Right ventricle myocardium inferior (tissue), 1 donor: Measurements from ENCODE around the gene GFOD1. TPM values are rescaled to one million over a fixed set of nuclear protein-coding genes. Genes with fewer than 3 reads are reported as not detected.
A peak's percentile ranks its signal among the peaks of the same experiment; 100 is the strongest.

Experiments used
- ATAC-seq: fragments of 200-7000 bp; cut with Tn5 transposase; one replicate; pipeline ENCODE4 v1.9.1; 2020; ENCODE audit warnings: mild to moderate bottlenecking, moderate library complexity
- DNase-seq: peaks from one replicate; pipeline ENCODE4 v3.0.0; 2021; ENCODE audit errors: missing footprints
- intact Hi-C: fragments of 100-400 bp; cut with DNase I; formaldehyde crosslinking; loops from one replicate; pipeline ENCODE4 v1.11.0; 2022
- total RNA-seq: library from RNA; stranded (reverse); fragmentation: NEBNext Ultra II Directional; extraction: Animal tissue kit (Norgen Biotek cat#: 25700); gene quantifications from one replicate; pipeline ENCODE4 v1.2.1, GENCODE V29; 2021
- donor health status: DM: no; HTN: yes; CAD: no; lungs with severe emphysema.

Gene GFOD1
- total RNA-seq, 1 donor from 2014 or later: 38.8 TPM

- ATAC-seq (no peak), DNase-seq (no peak)
- intact Hi-C loops: no loop called here
Observed at GRCh38 chr6:13491538-13491937, 4.1 kb upstream of the GFOD1 start.

GRCh38 chr6:13490402-13490801 lies 3.0 kb upstream of the GFOD1 start:
- intact Hi-C loops: no loop called here
- DNase-seq: no peak
- no peak for ATAC-seq

DNA sequence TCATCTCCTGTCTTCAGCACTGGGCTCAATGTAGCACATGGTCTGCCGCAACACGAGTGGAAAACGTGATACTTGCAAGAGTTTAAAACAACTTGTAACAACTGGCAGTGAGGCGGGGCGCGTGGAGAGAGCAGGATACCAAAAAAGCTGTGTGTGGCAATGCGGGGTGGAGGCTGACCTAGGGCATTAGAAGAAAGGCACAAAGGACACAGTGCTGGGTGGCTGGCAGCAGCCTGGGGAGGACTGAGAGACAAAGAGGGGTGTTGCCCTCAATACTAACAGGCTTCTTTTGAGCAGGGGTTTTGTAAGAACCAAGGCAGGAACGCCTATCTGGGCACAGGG lies 1.5 kb upstream of the GFOD1 start:
- no peak for ATAC-seq
- no peak for DNase-seq
- intact Hi-C loops: loop anchor here (5.0 kb wide), 1 partner anchor 132 kb away; no protein-coding TSS in a partner anchor

- ATAC-seq (peak; percentile 18), DNase-seq (peak; percentile 82)
- intact Hi-C loops: loop anchor here (5.0 kb wide), 1 partner anchor 131 kb away; no protein-coding TSS in a partner anchor
Observed at GRCh38 chr6:13488015-13488895, 855 bp upstream of the GFOD1 start.

DNA sequence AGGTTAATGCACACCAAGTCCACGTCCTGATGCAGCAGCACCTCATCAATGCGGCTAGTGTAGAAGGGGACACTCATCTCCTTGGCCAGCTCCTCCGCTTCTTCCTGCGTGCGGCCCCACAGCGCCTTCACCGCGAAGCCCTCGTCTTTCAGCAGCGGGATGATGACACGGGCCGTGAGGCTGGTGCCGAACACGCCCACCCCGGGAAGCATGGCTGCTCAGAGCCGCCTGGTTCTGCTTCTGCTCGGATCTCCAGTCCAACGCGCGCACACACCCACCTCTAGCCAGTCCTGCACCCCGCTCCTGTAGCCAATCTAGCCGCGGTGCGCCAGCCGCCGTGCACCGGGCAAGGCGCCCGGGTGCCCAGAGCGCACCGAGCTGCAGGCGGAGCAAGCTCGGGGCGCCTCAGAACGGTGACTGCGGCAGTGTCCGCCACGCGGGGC lies 700 bp downstream of the GFOD1 start:
- ATAC-seq: peak; percentile 39
- intact Hi-C loops: loop anchor here (2.0 to 5.0 kb wide), 8 partner anchors 16 to 158 kb away; partner anchors contain the start of genes SIRT5 and TBC1D7
- DNase-seq: peak; percentile 83

DNA sequence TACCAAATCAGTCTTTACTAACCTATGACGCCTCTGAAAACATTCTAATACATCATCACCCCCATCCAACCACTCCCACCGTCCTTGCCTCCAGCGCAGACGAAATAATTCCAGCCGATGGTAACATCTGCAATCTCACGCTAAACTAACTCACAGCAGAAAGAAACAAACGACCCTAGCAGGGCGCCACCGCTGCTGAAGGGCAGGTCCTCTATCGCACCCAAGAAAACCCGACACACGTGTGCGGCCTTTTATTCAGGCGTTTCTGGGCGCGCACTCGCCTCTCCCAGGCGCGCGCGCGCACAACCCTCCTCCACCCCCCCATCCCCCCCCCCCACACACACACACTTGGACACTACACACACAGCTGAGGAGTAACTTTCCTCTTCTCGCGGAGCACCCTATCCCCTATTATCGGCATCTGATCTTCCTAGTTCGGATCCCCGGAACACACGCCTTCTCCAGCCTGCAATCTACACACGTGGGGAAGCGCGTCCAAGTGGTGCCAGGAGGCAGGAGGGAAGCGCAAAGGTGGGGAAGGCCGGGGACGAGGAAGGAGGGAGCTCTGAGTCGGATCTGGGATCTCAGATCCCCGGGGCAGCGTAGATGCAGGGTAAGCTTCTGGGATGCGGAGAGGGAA lies 1.4 kb downstream of the GFOD1 start:
- intact Hi-C loops: loop anchor here (2.0 to 5.0 kb wide), 8 partner anchors 15 to 157 kb away; partner anchors contain the start of genes SIRT5 and TBC1D7
- peak; percentile 8 for ATAC-seq
- peak; percentile 74 for DNase-seq

DNA sequence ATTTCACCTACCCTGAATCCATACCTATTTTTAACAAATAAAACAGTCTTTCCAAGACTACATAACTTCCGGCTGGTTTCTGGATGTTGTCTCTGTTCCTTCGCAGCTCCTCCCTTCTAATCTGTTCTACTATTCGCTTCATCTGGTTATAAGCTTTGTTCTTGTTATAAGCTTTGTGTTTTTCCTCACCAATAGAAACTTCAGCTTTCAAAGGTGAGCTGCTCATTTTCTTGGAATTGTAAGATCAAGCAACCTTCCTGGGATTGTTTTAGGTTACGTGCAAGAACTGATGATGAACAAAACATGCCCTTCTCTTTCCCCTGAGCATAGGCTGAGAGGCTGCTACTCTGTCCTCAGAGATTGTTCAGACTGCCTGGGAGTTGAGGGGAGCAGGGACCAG lies 2.1 kb downstream of the GFOD1 start:
- intact Hi-C loops: loop anchor here (5.0 kb wide), 1 partner anchor 128 kb away; no protein-coding TSS in a partner anchor
- DNase-seq: no peak
- ATAC-seq: no peak

- no peak for ATAC-seq
- no peak for DNase-seq
- intact Hi-C loops: loop anchor here (5.0 kb wide), 1 partner anchor 128 kb away; no protein-coding TSS in a partner anchor
Observed at GRCh38 chr6:13484827-13485226, 2.6 kb downstream of the GFOD1 start.

- intact Hi-C loops: no loop called here
- DNase-seq: no peak
- ATAC-seq: no peak
Observed at GRCh38 chr6:13484138-13484708, 3.2 kb downstream of the GFOD1 start.

GRCh38 chr6:13480631-13481501 lies 6.5 kb downstream of the GFOD1 start:
- DNase-seq: no peak
- no peak for ATAC-seq
- intact Hi-C loops: no loop called here

DNA sequence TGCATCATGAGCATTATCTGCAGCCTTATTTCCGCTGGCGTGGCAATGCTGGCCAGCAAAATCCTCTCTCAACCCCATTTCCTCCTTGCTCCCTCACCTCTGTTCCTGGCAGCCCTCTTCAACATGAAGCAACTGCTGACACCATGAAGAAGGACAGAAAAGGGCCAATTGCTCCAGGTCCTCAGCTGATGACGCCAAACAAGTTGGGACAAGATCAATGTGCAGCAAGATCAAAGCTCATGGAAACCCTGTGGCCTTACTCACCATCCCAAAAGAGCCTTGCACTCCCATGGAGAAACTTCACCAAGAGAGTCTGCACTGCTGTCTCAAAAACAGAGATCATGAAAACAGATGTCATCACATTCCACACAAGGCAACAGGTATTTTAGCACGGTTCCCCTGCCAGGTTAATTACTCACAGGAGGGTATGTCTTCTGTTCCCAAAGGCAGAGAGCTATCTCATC lies 7.4 kb downstream of the GFOD1 start:
- ATAC-seq (peak; percentile 26), DNase-seq (no peak)
- intact Hi-C loops: no loop called here

DNA sequence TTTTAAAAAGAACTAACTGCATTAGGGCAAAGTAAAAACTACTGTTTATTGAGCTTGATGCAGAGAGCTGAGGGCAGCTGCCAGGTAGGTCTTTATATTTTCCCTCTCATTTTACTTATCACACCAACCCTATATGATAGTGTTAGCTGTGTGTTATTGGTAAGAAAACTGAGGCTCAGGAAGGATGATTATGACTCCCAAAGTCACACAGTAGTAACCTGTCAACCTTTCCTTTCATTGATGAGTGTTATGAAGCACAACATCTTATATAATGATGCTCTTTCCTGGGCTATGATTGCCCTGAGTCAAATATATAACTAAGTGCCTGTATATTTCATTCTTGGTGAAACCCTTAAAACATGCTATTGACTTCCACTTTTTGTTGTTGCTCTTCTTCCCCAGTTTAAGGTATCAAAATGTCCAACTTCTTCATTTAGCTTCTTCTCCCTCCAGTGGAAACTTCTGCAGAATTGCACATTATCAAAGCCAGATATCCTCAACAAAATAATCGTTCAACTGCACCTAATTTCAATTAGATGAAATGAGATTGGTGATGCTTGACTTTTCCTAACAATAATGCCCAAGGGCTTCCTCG lies 8.1 kb downstream of the GFOD1 start:
- no peak for ATAC-seq
- no peak for DNase-seq
- intact Hi-C loops: no loop called here

DNA sequence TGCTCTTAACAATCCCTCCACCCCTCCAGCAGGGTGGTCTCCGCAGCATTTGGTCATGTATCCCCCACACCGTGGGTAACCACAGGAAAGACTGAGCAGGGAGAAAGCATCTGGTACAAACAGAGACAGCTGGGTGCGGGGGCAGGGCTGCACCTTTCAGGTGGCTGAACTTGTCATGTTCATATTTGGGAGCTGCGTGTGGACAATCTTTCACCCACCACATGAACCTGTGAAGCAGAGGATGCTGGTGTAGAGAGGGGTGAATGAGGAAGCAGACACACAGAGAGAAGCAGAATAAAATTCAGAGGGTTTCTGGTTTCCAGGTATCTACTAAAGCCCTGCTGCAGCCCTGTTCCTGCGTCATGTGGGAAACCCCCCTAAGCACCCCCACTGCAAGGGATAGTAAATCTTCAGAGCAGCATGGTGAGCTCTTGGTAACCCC lies 8.9 kb downstream of the GFOD1 start:
- intact Hi-C loops: no loop called here
- no peak for ATAC-seq
- no peak for DNase-seq

DNA sequence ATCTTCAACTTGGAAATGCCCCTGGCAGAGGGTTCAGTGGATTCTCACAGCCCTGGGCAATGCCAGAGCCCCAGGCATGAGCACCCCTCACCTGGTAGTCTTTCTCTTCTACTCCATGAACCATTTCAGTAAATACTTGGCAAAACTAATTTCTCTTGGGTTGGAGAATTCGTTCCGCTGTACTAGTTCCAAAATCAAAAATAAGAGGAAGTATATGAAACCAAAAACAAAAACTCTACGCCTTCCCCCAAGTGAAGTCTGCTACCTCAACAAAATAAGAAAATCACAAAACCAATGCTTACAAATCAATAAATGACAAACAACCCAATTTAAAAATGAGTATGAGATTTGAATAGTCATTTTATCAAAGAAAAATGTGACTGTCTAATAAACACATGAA lies 12.6 kb downstream of the GFOD1 start:
- intact Hi-C loops: no loop called here
- DNase-seq (no peak), ATAC-seq (no peak)

DNA sequence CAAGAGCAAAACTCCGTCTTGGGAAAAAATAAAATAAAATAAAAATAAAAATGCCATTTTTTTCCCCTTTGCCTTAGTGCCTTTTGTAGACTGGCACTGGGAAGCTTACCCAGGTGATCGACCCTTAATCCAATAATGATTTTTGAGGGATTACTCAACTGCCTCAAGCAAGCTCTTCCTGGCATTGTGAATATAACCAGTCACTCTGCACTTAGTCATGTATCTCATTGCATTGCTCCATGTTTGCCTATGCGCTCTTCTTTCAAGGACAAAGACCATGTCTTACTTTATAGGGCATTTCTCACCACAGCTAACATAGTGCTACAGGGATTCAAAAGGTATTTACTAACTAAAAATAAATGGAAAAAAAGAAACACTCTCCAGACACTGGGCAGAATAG lies 13.0 kb downstream of the GFOD1 start:
- ATAC-seq (no peak), DNase-seq (no peak)
- intact Hi-C loops: no loop called here

- ATAC-seq: no peak
- intact Hi-C loops: no loop called here
- no peak for DNase-seq
Observed at GRCh38 chr6:13473768-13474165, 13.6 kb downstream of the GFOD1 start.

DNA sequence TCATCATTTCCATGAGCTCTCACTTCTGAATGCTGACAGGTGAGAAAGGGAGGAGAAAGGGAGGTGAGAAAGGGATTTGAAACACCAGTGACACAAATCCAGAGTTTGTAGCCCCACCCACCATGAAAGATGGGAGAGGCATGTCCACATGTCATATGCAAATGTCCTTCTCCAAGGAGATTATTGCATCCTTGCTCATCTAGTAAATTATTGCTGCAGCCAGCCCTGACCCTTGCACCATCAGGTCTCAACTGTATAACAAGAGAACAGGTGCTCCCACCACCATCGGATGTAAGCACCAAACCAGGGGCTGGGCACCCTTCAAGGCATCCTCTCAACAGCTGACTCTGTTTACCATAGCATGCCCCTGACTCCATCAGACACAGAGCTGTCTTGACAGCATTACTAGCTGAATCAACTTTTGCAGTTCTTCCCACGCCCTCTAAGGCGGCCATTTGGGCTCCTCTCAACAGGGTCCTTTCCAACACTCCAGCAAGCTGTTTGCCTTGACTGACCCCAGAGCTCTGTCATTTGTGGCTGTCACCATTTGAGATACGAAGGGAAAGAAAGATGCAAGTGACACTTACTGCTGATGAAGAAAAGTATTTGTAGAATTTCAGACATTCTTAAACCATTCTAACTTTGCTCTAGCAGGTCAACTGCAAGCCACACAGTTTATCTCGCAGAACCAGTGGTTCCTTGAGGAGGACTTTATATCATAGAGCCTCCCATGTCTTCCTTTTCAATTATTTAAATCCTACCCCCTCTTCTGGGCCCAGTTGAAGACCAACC lies 14.2 kb downstream of the GFOD1 start:
- intact Hi-C loops: no loop called here
- no peak for DNase-seq
- no peak for ATAC-seq
